ENCODE results near the gene RFC2.

GRCh38 chr7:74269757-74270277, 15.6 kb upstream of the RFC2 start:
- TF ChIP-seq POLR2A (IDR thresholded peaks at IDR 0.05; ENCODE audit: low read depth, low read length) (peak; percentile 33; the same call in 1 of the 2 replicates), POLR2AphosphoS5 (IDR thresholded peaks at IDR 0.05; ENCODE audit: low read depth, low read length) (no peak), TAF1 (IDR thresholded peaks at IDR 0.05; ENCODE audit: borderline replicate concordance, low read depth, low read length) (no peak)
